ENCODE measurements around the gene PJA1.

The PJA1 gene

GRCh38 chrX:69163936-69164741 is 1.1 kb downstream of the PJA1 start:
- peak; percentile 25 for DNase-seq (ENCODE audit: low read depth)

- no peak for DNase-seq (ENCODE audit: low read depth)
These were observed 2.8 kb downstream of the PJA1 start for GRCh38 chrX:69162361-69162865.

- DNase-seq (ENCODE audit: low read depth): no peak
These were observed 3.4 kb downstream of the PJA1 start for GRCh38 chrX:69161786-69162349.

GRCh38 chrX:69161371-69161770 is 3.9 kb downstream of the PJA1 start:
- DNase-seq (ENCODE audit: low read depth): no peak

- peak; percentile 4 for DNase-seq (ENCODE audit: low read depth)
These were observed 6.9 kb downstream of the PJA1 start for GRCh38 chrX:69158166-69158980.

- no peak for DNase-seq (ENCODE audit: low read depth)
These were observed 8.6 kb downstream of the PJA1 start for GRCh38 chrX:69156638-69157037.

GRCh38 chrX:69155786-69156520 is 9.3 kb downstream of the PJA1 start:
- DNase-seq (ENCODE audit: low read depth): no peak

GRCh38 chrX:69154051-69154450 is 11.2 kb downstream of the PJA1 start:
- no peak for DNase-seq (ENCODE audit: low read depth)

- DNase-seq (ENCODE audit: low read depth): no peak
These were observed 12.1 kb downstream of the PJA1 start for GRCh38 chrX:69153060-69153730.

- DNase-seq (ENCODE audit: low read depth): no peak
These were observed 12.8 kb downstream of the PJA1 start for GRCh38 chrX:69152417-69152841.

GRCh38 chrX:69151866-69152284 is 13.4 kb downstream of the PJA1 start:
- no peak for DNase-seq (ENCODE audit: low read depth)

GRCh38 chrX:69150281-69150960 is 14.8 kb downstream of the PJA1 start:
- no peak for DNase-seq (ENCODE audit: low read depth)

- DNase-seq (ENCODE audit: low read depth): no peak
These were observed 15.6 kb downstream of the PJA1 start for GRCh38 chrX:69149466-69150280.

- DNase-seq (ENCODE audit: low read depth): no peak
These were observed 16.3 kb downstream of the PJA1 start for GRCh38 chrX:69148946-69149345.

- DNase-seq (ENCODE audit: low read depth): no peak
These were observed 18.5 kb downstream of the PJA1 start for GRCh38 chrX:69146739-69147138.

- DNase-seq (ENCODE audit: low read depth): no peak
These were observed 19.5 kb downstream of the PJA1 start for GRCh38 chrX:69145714-69146113.

- no peak for DNase-seq (ENCODE audit: low read depth)
These were observed 20.2 kb downstream of the PJA1 start for GRCh38 chrX:69144838-69145680.

- DNase-seq (ENCODE audit: low read depth): no peak
These were observed 21.7 kb downstream of the PJA1 start for GRCh38 chrX:69143530-69143929.

Measured in stimulated activated CD8-positive, alpha-beta memory T cell treated with anti-CD3 and anti-CD28 coated beads, Interleukin-12 subunit alpha, Interleukin-12 subunit beta, amount 100 ng/mL, for 1 hour (primary cell).